Thyroid gland (tissue), 4 donors: ENCODE measurements around the gene POLR2C. TPM values are rescaled to one million over a fixed set of nuclear protein-coding genes. Genes with fewer than 3 reads are reported as not detected.

Experiments
- DNase-seq, 2 donors: peaks; one replicate each; pipeline ENCODE4 v3.0.0-alpha.2; 2019
- H3K27ac ChIP-seq, 3 donors: fragments of 200-600 bp; sonication (generic); 1 replicate in 2 of 3; 2 replicates in 1 of 3; pipeline ENCODE4 v1.5.1; 2016 to 2019; ENCODE audit warnings: mild to moderate bottlenecking in 1 of 3, moderate library complexity in 1 of 3
- H3K27me3 ChIP-seq: fragments of 200-600 bp; sonication (generic); one replicate; pipeline ENCODE4 v1.5.1; 2019
- H3K36me3 ChIP-seq, 2 donors: fragments of 200-600 bp; sonication (generic); one replicate each; pipeline ENCODE4 v1.5.1; 2016 to 2019
- H3K4me1 ChIP-seq, 2 donors: fragments of 200-600 bp; sonication (generic); one replicate each; pipeline ENCODE4 v1.5.1; 2017 to 2019
- H3K4me3 ChIP-seq, 3 donors: fragments of 200-600 bp; sonication (generic); replicated peaks in 1 of 3; 1 replicate in 2 of 3; 2 replicates in 1 of 3; pipeline ENCODE4 v1.5.1; 2016; ENCODE audit warnings: mild to moderate bottlenecking in 1 of 3
- H3K9me3 ChIP-seq: fragments of 200-600 bp; sonication (generic); one replicate; pipeline ENCODE4 v1.5.1; 2017
- CTCF ChIP-seq, 6 experiments: fragments of 200-600 bp in 3 of 6; fragments of 450-650 bp in 3 of 6; sonication (generic) in 3 of 6; IDR thresholded peaks; one replicate each; pipeline ENCODE4 v1.5.1; 2016 to 2019; ENCODE audit warnings: antibody characterized with exemption in 6 of 6, mild to moderate bottlenecking in 2 of 6, inconsistent platforms in 1 of 6, moderate library complexity in 1 of 6
- POLR2A ChIP-seq, 2 donors: fragments of 450-650 bp; IDR thresholded peaks; one replicate each; pipeline ENCODE4 v1.6.1; 2017; ENCODE audit warnings: antibody characterized with exemption in 2 of 2, mild to moderate bottlenecking in 2 of 2, moderate library complexity in 1 of 2
- WGBS, 2 donors: methylation state at CpG; one replicate each; pipeline ENCODE4 v1.1.5; 2017; 5-methylcytosine and 5-hydroxymethylcytosine counted together
- intact Hi-C: fragments of 100-400 bp; cut with DNase I; formaldehyde crosslinking; loops from one replicate; pipeline ENCODE4 v1.15.1; 2023
- total RNA-seq, 4 donors: library from RNA; depleted of rRNA; stranded (reverse); fragments of >200 nt; gene quantifications; one replicate each; pipeline ENCODE4 v1.2.3, GENCODE V29; 2016

Gene POLR2C
- total RNA-seq, 4 donors from 2014 or later = 126 to 212 (median 174) TPM

GRCh38 chr16:57502048-57502775 is 39.7 kb downstream of the POLR2C start:
- TF ChIP-seq POLR2A (IDR thresholded peaks at IDR 0.05) (no peak), CTCF (IDR thresholded peaks at IDR 0.05) (no peak)
- no peaks in the 10 kb centered on the region for H3K27me3 ChIP-seq
- WGBS, 2 donors = 60 to 72% methylated on average over 12 of the region's 12 CpGs
- H3K4me3 ChIP-seq = no peak overlapping the region
- H3K36me3 ChIP-seq = no peaks in the 10 kb centered on the region
- no peaks in the 10 kb centered on the region for H3K9me3 ChIP-seq
- no peak overlapping the region for H3K27ac ChIP-seq
- no peak for DNase-seq
- intact Hi-C loops = no loop called here
- no peaks in the 10 kb centered on the region for H3K4me1 ChIP-seq

- Histone ChIP-seq H3K9me3 (no peaks in the 10 kb centered on the region), H3K36me3 (no peaks in the 10 kb centered on the region), H3K27me3 (no peaks in the 10 kb centered on the region), H3K4me3 (no peak overlapping the region), H3K27ac (no peak overlapping the region), H3K4me1 (no peaks in the 10 kb centered on the region)
- no peak for DNase-seq
- intact Hi-C loops = no loop called here
- no peak for TF ChIP-seq CTCF (IDR thresholded peaks at IDR 0.05)
- TF ChIP-seq POLR2A (IDR thresholded peaks at IDR 0.05) = no peak
- 44 to 61% methylated on average over 10 to 12 of the region's 15 CpGs for WGBS, 2 donors
Measured at GRCh38 chr16:57503366-57503765, 40.9 kb downstream of the POLR2C start.

GRCh38 chr16:57504001-57504400 is 41.5 kb downstream of the POLR2C start:
- H3K4me1 ChIP-seq = no peaks in the 10 kb centered on the region
- intact Hi-C loops = no loop called here
- no peak for DNase-seq
- no peak for TF ChIP-seq POLR2A (IDR thresholded peaks at IDR 0.05)
- TF ChIP-seq CTCF (IDR thresholded peaks at IDR 0.05) = no peak
- H3K9me3 ChIP-seq = no peaks in the 10 kb centered on the region
- H3K27me3 ChIP-seq = no peaks in the 10 kb centered on the region
- no peaks in the 10 kb centered on the region for H3K36me3 ChIP-seq
- no peak overlapping the region for H3K4me3 ChIP-seq
- 72 to 75% methylated on average over 4 to 6 of the region's 6 CpGs for WGBS, 2 donors
- H3K27ac ChIP-seq = no peak overlapping the region

- no peak for DNase-seq
- Histone ChIP-seq H3K27ac (no peak overlapping the region), H3K27me3 (no peaks in the 10 kb centered on the region), H3K9me3 (no peaks in the 10 kb centered on the region), H3K4me3 (no peak overlapping the region), H3K4me1 (no peaks in the 10 kb centered on the region), H3K36me3 (no peaks in the 10 kb centered on the region)
- TF ChIP-seq CTCF (IDR thresholded peaks at IDR 0.05) = no peak
- TF ChIP-seq POLR2A (IDR thresholded peaks at IDR 0.05) = no peak
- intact Hi-C loops = no loop called here
- WGBS, 2 donors = 74 to 86% methylated on average over 5 of the region's 5 CpGs
Measured at GRCh38 chr16:57504491-57504890, 42.0 kb downstream of the POLR2C start.

- Histone ChIP-seq H3K36me3 (no peaks in the 10 kb centered on the region), H3K4me3 (no peak overlapping the region), H3K27me3 (no peaks in the 10 kb centered on the region), H3K4me1 (no peaks in the 10 kb centered on the region), H3K9me3 (no peaks in the 10 kb centered on the region), H3K27ac (no peak overlapping the region)
- intact Hi-C loops = no loop called here
- TF ChIP-seq CTCF (IDR thresholded peaks at IDR 0.05) (no peak), POLR2A (IDR thresholded peaks at IDR 0.05) (no peak)
- WGBS, 2 donors = 81 to 88% methylated on average over 6 of the region's 6 CpGs
- DNase-seq = no peak
Measured at GRCh38 chr16:57505169-57505568, 42.7 kb downstream of the POLR2C start.
